LNCAP (cell line): ENCODE data around the gene GPC6.

Experiments
- TF ChIP-seq, protein P1 (sequence below): fragments of 450-650 bp; IDR thresholded peaks from 2 replicates; pipeline ENCODE4 v1.5.1; 2017; ENCODE audit warnings: mild to moderate bottlenecking

Gene GPC6

DNA sequence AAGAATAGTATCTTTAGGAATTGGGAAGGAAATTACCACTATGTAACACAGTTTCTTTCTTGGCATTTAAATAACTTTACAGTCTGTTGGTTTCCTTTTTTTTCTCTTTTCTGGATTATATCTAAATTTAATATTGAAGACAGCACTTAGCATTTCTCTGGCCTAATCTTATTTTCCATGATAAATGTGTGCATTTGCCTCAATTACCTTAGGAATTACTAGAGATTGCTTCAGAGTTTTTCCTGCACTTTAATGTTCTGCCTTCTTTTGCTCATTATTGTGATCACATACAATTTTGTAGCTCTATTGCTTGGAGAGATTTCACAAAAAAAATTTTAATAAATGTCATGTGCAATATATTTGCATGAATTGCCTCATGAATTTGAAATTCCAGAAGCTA lies 1227.7 kb downstream of the GPC6 start:
- TF ChIP-seq, protein P1, sequence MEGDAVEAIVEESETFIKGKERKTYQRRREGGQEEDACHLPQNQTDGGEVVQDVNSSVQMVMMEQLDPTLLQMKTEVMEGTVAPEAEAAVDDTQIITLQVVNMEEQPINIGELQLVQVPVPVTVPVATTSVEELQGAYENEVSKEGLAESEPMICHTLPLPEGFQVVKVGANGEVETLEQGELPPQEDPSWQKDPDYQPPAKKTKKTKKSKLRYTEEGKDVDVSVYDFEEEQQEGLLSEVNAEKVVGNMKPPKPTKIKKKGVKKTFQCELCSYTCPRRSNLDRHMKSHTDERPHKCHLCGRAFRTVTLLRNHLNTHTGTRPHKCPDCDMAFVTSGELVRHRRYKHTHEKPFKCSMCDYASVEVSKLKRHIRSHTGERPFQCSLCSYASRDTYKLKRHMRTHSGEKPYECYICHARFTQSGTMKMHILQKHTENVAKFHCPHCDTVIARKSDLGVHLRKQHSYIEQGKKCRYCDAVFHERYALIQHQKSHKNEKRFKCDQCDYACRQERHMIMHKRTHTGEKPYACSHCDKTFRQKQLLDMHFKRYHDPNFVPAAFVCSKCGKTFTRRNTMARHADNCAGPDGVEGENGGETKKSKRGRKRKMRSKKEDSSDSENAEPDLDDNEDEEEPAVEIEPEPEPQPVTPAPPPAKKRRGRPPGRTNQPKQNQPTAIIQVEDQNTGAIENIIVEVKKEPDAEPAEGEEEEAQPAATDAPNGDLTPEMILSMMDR = no peak

DNA sequence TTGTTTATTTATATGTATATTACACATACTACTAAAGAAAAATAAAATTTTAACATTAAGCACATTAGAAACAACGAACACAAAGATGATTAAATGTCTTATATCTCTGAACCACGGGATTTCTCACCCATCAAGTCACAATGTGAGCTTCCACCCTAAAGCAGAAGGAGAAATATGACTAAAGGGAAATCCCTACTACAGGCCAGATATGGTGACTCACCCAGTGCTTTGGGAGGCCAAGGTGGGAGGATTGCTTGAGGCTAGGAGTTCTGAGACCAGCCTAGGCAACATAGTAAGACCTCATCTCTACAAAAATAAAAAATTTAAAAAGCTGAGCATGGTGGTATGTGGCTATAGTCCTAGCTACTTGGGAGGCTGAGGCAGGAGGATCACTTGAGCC lies 1228.3 kb downstream of the GPC6 start:
- TF ChIP-seq, protein P1 = no peak

DNA sequence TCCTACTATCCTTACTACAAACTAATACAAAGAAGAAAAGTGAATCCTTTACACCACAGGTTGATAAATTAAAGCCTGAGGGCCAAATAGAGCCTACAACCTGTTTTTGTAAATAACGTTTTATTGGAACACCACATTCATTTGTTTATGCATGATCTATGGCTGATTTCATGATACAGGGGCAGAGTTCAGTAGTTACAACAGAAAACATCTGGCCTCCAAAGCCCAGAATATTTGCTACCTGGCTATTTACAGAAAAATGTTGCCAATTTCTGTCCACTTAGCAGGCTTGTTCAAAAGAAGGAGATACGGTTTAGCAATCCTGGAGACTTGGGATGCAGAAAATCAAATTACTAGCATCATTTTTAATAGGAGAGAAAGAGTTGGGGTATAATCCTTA lies 1228.8 kb downstream of the GPC6 start:
- TF ChIP-seq, protein P1 = no peak
